Upper lobe of left lung (tissue), 4 donors: ENCODE data around the gene KLF3.

ENCODE experiments used
- POLR2AphosphoS5 ChIP-seq, 2 donors: sonication (generic); formaldehyde crosslinking; IDR thresholded peaks; one replicate each; pipeline ENCODE4 v1.5.1; 2017; ENCODE audit warnings: antibody characterized with exemption in 2 of 2
- TF ChIP-seq, protein P1 (sequence below), 6 experiments: fragments of 450-650 bp in 4 of 6; fragments of 200-600 bp in 2 of 6; sonication (generic) in 2 of 6; IDR thresholded peaks; one replicate each; pipeline ENCODE4 v1.5.1; 2016 to 2019; ENCODE audit warnings: antibody characterized with exemption in 6 of 6

DNA sequence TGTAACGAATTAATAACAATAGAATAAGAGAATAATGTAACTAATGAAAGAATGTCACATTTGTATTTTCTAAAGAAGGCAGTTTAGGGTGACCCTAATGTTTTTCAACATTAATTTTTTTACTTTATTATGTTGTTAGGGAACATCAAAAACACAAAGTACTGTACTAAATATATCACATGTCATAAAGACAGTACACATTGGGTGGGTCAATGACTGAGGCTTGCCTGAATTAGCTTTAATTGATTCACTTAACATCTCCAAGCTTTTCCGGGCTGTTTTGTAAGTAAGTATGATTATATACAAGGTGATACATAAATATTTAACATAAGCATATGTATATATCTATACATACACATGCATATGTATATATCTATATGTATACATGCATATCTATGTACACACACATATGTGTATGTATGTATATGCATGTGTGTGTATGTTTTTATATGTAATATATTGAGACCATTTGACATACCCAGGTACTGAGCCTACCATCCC, 43.4 kb upstream of the KLF3 start:
- TF ChIP-seq POLR2AphosphoS5 (IDR thresholded peaks at IDR 0.05): no peak
- TF ChIP-seq, protein P1, sequence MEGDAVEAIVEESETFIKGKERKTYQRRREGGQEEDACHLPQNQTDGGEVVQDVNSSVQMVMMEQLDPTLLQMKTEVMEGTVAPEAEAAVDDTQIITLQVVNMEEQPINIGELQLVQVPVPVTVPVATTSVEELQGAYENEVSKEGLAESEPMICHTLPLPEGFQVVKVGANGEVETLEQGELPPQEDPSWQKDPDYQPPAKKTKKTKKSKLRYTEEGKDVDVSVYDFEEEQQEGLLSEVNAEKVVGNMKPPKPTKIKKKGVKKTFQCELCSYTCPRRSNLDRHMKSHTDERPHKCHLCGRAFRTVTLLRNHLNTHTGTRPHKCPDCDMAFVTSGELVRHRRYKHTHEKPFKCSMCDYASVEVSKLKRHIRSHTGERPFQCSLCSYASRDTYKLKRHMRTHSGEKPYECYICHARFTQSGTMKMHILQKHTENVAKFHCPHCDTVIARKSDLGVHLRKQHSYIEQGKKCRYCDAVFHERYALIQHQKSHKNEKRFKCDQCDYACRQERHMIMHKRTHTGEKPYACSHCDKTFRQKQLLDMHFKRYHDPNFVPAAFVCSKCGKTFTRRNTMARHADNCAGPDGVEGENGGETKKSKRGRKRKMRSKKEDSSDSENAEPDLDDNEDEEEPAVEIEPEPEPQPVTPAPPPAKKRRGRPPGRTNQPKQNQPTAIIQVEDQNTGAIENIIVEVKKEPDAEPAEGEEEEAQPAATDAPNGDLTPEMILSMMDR (IDR thresholded peaks at IDR 0.05): no peak
